Measurements from ENCODE around the gene COG8. TPM values are rescaled to one million over a fixed set of nuclear protein-coding genes. Genes with fewer than 3 reads are reported as not detected.

The COG8 gene
- 10 to 100 TPM; 24.0 to 36.0 (median 30.1) TPM for total RNA-seq

- no peaks in the 10 kb centered on the region for H3K27me3 ChIP-seq
- H3K36me3 ChIP-seq: peaks cover 0 to 61% (median 16%) of the 10 kb centered on the region in 3 donors
- no peaks in the 10 kb centered on the region for H3K9me3 ChIP-seq
- DNase-seq: peak; percentile 77
- peaks cover 17 to 43% (median 24%) of the 10 kb centered on the region in 3 donors for H3K4me1 ChIP-seq
- TF ChIP-seq POLR2A (IDR thresholded peaks at IDR 0.05): peak in 3 of 4 donors; percentile 52 to 65 (median 53)
- peak; percentile 70 to 96 (median 91) for TF ChIP-seq CTCF (IDR thresholded peaks at IDR 0.05)
- peak within 1 kb of the TSS; percentile 85 to 92 (median 89) for H3K27ac ChIP-seq
- intact Hi-C loops (cut with DNase I): no loop called here
- peak within 1 kb of the TSS; percentile 70 to 93 (median 84) for H3K4me3 ChIP-seq
- WGBS, 2 donors: 0% methylated on average over 6 to 31 of the region's 77 CpGs
These were observed at the start of gene COG8, which contains the start of gene NIP7 for GRCh38 chr16:69339289-69340094. Gene COG8 (minus strand): TSS chr16:69339564. CDS start chr16:69339552, 12 bp downstream. Gene NIP7 (plus strand): TSS chr16:69339772. CDS start chr16:69339830, 58 bp downstream.

GRCh38 chr16:69386596-69386995, 47.2 kb upstream of the COG8 start:
- peak overlapping the region in 2 of 4 donors; percentile 92 to 98 for H3K27ac ChIP-seq
- DNase-seq: no peak
- 68% methylated on average over 1 of the region's 1 CpG for WGBS, 2 donors
- peaks cover 0 to 35% (median 10%) of the 10 kb centered on the region in 3 donors for H3K4me1 ChIP-seq
- intact Hi-C loops (cut with DNase I): no loop called here
- H3K36me3 ChIP-seq: peaks cover 0 to 28% (median 0%) of the 10 kb centered on the region in 3 donors
- TF ChIP-seq CTCF (IDR thresholded peaks at IDR 0.05): no peak
- TF ChIP-seq POLR2A (IDR thresholded peaks at IDR 0.05): no peak
- H3K4me3 ChIP-seq: peak overlapping the region in 2 of 4 donors; percentile 65 to 79
- H3K9me3 ChIP-seq: no peaks in the 10 kb centered on the region
- H3K27me3 ChIP-seq: no peaks in the 10 kb centered on the region

- peak overlapping the region; percentile 55 to 90 (median 72) for H3K4me3 ChIP-seq
- 2% methylated on average over 6 of the region's 6 CpGs for WGBS, 2 donors
- TF ChIP-seq CTCF (IDR thresholded peaks at IDR 0.05): no peak
- no peak for TF ChIP-seq POLR2A (IDR thresholded peaks at IDR 0.05)
- H3K36me3 ChIP-seq: peaks cover 0 to 44% (median 0%) of the 10 kb centered on the region in 3 donors
- intact Hi-C loops (cut with DNase I): no loop called here
- DNase-seq: no peak
- peaks cover 0 to 37% (median 10%) of the 10 kb centered on the region in 3 donors for H3K4me1 ChIP-seq
- H3K27ac ChIP-seq: peak overlapping the region; percentile 92 to 99 (median 96)
- H3K27me3 ChIP-seq: no peaks in the 10 kb centered on the region
- H3K9me3 ChIP-seq: no peaks in the 10 kb centered on the region
These were observed 45.6 kb upstream of the COG8 start for GRCh38 chr16:69384974-69385373.

- intact Hi-C loops (cut with DNase I): no loop called here
- Histone ChIP-seq H3K4me1 (peaks cover 0 to 37% (median 10%) of the 10 kb centered on the region in 3 donors), H3K27me3 (no peaks in the 10 kb centered on the region), H3K9me3 (no peaks in the 10 kb centered on the region), H3K4me3 (no peak overlapping the region), H3K27ac (no peak overlapping the region), H3K36me3 (peaks cover 0 to 70% (median 10%) of the 10 kb centered on the region in 3 donors)
- no peak for TF ChIP-seq POLR2A (IDR thresholded peaks at IDR 0.05)
- no peak for TF ChIP-seq CTCF (IDR thresholded peaks at IDR 0.05)
- WGBS, 2 donors: 92 to 95% methylated on average over 2 of the region's 2 CpGs
- DNase-seq: no peak
These were observed 43.1 kb upstream of the COG8 start for GRCh38 chr16:69382421-69382820.

GRCh38 chr16:69381231-69381630, 41.9 kb upstream of the COG8 start:
- 67 to 77% methylated on average over 2 of the region's 2 CpGs for WGBS, 2 donors
- intact Hi-C loops (cut with DNase I): no loop called here
- Histone ChIP-seq H3K36me3 (peaks cover 0 to 76% (median 10%) of the 10 kb centered on the region in 3 donors), H3K27me3 (no peaks in the 10 kb centered on the region), H3K4me3 (no peak overlapping the region), H3K4me1 (peaks cover 0 to 33% (median 10%) of the 10 kb centered on the region in 3 donors), H3K27ac (peak overlapping the region in 1 of 4 donors; percentile 26), H3K9me3 (no peaks in the 10 kb centered on the region)
- DNase-seq: no peak
- TF ChIP-seq CTCF (IDR thresholded peaks at IDR 0.05) (no peak), POLR2A (IDR thresholded peaks at IDR 0.05) (no peak)
